CMK (cell line): Measurements from ENCODE around the gene ABCA12.
"Not testable (repeated sequence)": the region's sequence is repeated elsewhere in the genome, so short reads cannot be mapped to it uniquely, and the experiment has no call there.

Source experiments
- DNase-seq: peaks from one replicate; pipeline ENCODE4 v3.0.0-alpha.2; 2010; ENCODE audit warnings: low read depth

The ABCA12 gene, protein sequence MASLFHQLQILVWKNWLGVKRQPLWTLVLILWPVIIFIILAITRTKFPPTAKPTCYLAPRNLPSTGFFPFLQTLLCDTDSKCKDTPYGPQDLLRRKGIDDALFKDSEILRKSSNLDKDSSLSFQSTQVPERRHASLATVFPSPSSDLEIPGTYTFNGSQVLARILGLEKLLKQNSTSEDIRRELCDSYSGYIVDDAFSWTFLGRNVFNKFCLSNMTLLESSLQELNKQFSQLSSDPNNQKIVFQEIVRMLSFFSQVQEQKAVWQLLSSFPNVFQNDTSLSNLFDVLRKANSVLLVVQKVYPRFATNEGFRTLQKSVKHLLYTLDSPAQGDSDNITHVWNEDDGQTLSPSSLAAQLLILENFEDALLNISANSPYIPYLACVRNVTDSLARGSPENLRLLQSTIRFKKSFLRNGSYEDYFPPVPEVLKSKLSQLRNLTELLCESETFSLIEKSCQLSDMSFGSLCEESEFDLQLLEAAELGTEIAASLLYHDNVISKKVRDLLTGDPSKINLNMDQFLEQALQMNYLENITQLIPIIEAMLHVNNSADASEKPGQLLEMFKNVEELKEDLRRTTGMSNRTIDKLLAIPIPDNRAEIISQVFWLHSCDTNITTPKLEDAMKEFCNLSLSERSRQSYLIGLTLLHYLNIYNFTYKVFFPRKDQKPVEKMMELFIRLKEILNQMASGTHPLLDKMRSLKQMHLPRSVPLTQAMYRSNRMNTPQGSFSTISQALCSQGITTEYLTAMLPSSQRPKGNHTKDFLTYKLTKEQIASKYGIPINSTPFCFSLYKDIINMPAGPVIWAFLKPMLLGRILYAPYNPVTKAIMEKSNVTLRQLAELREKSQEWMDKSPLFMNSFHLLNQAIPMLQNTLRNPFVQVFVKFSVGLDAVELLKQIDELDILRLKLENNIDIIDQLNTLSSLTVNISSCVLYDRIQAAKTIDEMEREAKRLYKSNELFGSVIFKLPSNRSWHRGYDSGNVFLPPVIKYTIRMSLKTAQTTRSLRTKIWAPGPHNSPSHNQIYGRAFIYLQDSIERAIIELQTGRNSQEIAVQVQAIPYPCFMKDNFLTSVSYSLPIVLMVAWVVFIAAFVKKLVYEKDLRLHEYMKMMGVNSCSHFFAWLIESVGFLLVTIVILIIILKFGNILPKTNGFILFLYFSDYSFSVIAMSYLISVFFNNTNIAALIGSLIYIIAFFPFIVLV (N-terminal part only)

DNA sequence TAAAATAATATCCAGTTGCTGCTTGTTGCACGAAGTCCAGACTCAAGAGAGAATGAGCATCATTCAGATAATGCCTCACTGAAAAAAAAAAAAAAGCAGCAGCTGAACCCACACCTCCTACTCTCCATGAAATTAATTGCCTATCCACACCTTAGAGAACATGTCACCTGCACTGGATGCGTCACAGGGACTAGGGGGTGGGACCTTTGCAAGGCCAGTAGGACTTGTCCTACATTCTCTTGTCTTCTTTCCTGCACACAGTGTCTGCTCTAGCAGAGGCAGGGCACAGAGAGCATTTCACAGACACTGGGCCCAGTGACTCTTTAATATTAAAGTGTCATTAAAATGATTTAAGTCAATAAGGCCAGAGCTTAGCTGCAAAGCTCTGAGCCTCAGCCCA, at the start of gene ABCA12:
ABCA12 (minus strand) TSS at position 148 of the 400 bp plus-strand sequence. CDS start 418 bp downstream, outside the sequence.
- DNase-seq, result no peak

DNA sequence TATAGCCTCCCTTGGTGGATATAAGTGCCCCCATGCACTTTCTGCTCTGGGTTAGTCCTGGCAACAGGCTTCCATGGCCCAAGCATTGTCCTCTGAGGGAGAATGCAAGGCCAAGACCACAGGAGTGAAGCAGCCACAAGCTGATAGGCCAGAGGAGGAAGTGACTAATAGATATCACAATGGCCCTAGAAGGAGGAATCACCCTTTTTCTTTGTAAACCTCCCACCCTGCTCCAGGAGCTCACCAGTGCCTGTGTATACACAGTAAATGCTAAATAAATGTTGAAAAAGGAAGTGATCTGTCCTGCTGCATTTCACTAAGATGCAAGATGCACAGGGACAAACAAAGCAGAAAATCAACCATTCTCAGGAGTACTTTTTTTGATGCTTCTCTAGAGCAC, 49.7 kb upstream of the ABCA12 start:
- peak; percentile 8 for DNase-seq

GRCh38 chr2:215186021-215186420, 47.6 kb upstream of the ABCA12 start:
- DNase-seq, result no peak

DNA sequence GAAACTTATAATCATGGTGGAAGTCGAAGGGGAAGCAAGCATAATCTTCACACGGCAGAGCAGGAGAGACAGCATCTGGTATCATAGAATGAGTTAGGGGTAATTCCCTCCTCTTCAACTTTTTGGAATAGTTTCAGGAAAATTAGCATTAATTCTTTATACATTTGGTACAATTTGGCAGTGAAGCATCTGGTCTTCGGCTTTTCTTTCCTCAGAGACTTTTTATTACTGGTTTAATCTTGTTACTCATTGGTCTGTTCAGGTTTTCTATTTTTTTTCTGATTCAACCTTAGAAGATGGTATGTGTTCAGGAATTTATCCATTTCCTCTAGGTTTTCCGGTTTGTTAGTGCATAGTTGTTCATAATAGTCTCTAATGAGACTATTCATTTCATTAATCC, 39.7 kb upstream of the ABCA12 start:
- DNase-seq, result no peak

- DNase-seq, result no peak
Observed at GRCh38 chr2:215171796-215172195, 33.4 kb upstream of the ABCA12 start.

GRCh38 chr2:215171151-215171550, 32.7 kb upstream of the ABCA12 start:
- DNase-seq, result no peak

- DNase-seq, result not testable (repeated sequence)
Observed at GRCh38 chr2:215166505-215166904, 28.1 kb upstream of the ABCA12 start.

DNA sequence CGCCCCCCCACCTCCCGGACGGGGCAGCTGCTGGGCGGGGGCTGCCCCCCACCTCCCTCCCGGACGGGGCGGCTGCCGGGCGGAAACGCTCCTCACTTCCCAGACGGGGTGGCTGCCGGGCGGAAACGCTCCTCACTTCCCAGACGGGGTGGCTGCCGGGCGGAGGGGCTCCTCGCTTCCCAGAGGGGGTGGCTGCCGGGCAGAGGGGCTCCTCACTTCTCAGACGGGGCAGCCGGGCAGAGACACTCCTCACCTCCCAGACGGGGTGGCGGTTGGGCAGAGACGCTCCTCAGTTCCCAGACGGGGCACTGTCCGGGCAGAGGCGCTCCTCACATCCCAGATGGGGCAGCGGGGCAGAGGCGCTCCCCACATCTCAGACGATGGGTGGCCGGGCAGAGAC, 24.9 kb upstream of the ABCA12 start:
- not testable (repeated sequence) for DNase-seq

- DNase-seq, result no peak
Observed at GRCh38 chr2:215161301-215161829, 22.9 kb upstream of the ABCA12 start.

DNA sequence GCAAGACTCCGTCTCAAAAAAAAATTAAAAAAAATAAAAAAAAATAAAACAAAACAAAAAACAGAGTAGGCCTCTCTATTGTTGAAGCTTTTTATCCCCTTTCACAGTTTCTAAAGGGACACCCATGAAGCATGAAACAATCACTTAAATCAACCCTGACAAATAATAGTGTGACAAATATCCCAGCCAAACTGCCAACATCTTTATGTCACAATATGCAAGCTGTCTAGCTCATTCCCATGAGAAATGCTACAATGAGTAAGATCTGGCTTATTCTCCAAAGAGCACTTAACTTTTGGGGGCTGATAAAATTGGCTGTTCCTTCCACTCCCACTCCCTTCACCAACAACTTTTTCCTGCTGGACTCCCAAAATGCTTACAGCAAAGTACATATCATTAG, 21.7 kb upstream of the ABCA12 start:
- no peak for DNase-seq

DNA sequence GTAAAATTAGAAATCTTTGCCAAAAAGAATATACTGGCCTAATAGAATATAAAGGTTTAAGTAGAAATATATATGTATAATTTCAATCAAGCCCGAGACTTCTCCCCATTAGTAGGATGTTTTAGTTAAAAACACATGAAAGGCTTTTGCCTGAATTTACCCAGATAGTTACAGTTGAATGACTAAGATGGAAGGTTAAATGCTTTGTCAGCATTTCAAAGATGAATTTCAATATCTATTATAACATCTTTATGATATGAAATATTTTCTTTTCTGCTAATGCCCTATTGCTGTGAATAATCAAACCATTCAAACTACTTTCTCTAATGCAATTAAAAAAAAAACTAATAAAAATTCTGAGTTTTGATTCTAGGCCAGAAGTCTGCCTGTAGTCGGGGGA, 18.0 kb upstream of the ABCA12 start:
- no peak for DNase-seq

GRCh38 chr2:215149894-215150293, 11.5 kb upstream of the ABCA12 start:
- DNase-seq, result no peak

DNA sequence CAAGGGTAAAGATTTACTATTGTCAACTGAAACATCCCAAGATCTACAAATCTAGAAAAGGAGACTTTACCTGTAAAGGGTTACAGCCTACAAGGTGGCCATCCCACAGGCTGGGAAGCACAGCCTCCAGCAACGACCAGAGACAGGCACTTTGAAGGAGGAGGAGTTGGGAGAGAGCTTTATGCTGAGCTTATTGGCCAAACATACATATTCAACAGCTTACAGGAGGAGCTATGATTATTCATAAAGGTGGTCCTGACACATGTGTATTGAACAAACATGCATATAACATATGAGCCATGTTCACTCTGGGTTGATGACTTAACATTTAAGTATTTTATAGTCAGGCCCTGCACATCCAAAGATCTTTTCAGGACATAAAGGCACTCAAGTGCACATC, 11.1 kb upstream of the ABCA12 start:
- DNase-seq, result no peak

GRCh38 chr2:215149060-215149459, 10.6 kb upstream of the ABCA12 start:
- no peak for DNase-seq

DNA sequence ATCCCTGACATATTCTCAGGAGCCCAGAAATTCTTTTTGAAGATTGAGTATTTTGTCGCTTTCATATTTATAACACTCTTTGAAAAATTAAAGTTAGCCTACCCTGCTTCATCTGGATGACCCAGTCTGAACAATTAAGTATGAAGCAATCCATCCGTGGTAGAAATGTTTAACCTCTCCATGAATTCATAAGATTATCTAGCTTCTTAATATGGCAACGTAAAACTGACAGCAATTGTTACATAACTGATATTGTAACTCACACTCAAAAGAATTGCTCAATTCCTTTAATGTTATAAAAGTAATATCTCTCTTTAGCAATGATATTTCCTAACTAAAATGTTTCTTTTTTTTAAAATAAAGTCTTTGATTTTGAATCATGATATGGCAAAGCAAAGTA, 7.2 kb upstream of the ABCA12 start:
- no peak for DNase-seq

DNA sequence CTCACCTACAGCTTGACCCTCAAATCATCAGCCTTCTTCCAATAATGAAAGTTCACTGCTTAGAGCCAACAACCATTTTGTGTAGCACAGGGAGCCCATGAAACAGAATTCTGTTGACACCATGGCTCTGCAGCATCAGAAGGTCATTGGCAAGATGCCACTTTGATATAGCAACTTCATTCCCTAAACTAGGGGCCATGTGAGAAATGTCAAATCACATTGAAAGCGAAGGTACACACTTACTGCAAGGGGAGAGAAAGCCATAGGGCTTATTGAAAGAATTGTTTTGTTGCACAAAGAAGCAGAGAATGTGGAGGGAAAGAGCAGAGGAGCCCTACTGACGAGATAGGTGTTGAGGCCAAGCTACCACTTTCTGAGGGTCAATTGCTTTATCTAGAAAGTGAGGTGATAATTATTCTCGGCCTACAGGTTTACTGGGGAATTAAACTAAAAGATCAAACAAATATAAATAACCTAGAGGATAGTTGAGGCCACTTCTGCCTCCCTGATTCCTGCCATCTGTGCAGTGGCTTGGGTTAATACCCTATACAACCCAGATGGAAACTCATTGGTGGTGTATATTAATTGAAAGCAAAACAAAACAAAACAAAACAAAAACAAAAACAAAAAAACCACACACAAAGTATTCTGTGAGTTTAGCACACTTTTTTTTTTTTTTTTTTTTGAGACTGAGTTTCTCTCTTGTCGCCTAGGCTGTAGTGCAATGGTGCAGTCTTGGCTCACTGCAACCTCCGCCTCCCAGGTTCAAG, 5.9 kb upstream of the ABCA12 start:
- DNase-seq, result no peak

- DNase-seq, result no peak
Observed at GRCh38 chr2:215143458-215143857, 5.0 kb upstream of the ABCA12 start.

DNA sequence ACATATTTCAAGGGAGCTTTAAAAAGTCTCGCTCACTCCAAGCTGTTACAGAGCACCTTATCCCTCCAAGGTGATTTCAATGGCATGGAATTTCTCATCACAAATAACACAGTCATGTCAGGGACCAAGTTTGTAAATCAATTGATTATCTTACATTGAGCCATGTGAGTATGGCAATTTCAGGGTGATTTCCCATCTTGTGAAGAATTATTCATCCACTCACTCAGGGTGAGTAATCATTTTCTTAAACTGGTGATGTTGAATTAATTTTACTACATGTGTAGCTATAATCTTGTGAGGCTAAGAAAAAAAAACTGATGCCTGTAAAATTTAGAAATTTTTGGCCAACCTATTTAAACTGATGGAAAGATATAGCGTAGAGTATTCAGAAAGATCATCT, 3.3 kb upstream of the ABCA12 start:
- DNase-seq, result no peak

DNA sequence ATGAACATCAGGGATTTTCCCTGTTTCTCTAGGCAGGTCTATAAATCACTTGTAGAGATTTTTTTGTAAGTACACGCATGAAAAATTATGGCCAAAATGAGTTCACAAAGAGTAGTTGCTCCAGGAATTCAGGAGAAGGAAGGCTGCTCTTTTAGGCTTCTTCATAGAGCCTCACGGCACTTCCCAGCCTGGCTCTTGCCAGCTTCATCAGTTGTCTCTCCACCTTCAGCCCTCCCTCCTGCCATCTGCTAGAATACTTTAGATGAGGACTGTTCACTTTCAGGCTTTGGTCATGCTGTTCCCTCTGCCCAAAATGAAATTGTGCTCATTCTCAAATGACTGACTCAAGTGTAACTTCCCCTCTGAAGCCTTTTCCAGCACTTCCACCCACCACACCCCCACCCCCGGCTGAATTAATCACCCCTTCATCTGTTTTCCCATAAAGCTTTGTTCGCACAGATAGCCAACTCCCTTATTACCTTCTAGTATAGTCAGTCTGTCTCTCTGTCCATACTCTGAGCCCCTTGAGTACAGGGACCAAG, 1.8 kb upstream of the ABCA12 start:
- no peak for DNase-seq

DNA sequence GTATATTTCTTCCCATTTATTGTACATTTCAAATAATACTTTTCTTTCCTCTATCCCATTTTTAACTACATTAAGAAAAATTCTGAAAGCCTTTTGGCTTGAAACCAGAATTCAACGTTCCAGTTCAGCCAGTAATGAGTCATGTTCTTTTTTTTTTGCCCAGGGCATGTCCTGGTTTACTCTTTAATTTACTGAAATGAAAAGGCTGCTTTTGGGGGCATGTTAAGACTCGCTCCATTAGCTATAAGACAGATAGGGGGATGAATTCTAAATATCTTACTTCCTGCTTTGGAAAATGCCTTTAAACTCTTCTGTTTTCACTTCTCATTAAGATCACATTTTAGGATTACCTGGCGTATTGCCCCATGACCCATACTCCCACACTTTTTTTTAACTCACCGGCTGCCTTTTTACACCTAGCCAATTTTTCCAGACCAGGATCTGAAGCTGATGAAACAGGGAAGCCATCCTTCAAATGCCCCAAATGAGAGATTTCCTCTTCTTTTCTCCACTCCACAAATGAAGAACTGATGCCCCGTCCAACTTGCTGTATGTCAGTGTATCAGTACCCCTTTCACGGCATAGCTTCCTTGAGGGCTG, 585 bp downstream of the ABCA12 start:
- DNase-seq, result no peak

GRCh38 chr2:215137329-215137686, 1.1 kb downstream of the ABCA12 start:
- DNase-seq, result no peak
